Stimulated activated CD4-positive, alpha-beta T cell treated with anti-CD3 and anti-CD28 coated beads, Interleukin-12 subunit alpha, Interleukin-12 subunit beta, amount 100 ng/mL, for 48 hours (primary cell): ENCODE measurements around the gene OSBPL8.

Experiments used
- DNase-seq, 3 donors: peaks; one replicate each; pipeline ENCODE4 v3.0.0-alpha.2; 2020; ENCODE audit warnings: low read depth in 2 of 3, low spot score in 1 of 3

Gene OSBPL8

DNA sequence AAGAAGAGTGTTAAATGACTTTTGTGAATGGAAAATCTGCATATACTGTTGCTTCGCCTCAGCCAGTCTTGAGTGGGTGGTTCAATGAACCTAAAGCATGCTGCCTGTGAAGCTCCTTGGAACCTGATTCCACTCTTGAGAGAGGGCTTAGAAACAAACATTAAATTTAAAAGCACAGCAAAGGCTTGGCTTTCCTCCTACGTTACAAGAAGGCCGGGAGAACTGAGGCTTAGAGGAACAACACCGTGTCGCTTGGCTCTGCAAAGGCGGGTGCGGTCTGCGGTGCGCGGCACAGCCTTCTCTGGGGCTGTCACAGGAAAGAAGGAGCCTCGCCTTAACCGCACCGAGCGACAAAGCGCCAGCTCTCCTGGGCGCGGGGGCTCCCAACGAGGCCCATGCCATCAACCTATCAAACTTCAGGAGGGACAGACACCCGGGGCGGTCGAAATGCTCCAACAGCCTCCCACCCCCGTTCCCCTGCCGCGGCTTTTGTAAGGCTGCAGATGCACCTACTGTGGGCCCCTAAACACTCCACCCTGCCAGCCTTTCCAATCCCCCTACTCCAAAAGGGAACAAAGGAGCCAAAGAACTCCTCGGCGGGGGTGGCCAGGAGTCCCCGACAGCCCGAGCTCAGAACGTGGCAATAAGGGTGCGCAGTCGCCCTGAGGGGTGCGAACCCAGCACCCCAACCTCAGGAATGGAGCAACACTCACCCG is 729 bp downstream of the OSBPL8 start:
- peak; percentile 51 to 74 (median 73) for DNase-seq

DNA sequence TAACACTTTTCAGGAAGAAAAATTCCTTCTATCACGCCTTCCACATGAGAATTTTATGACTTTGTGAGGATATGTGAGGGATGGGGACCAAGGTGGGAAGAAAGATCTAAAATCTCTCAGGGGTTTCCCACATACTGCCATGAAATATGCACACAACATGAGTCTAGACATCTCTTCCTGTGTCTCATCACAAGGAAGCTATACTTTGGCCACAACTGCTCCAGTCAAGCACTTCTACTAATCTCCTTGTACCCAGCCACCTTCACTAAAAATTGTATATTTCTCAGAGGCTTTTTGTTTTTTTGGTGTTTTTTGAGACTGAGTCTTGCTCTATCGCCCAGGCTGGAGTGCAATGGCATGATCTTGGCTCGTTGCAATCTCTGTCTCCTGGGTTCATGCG is 3.2 kb downstream of the OSBPL8 start:
- no peak for DNase-seq

GRCh38 chr12:76555797-76556196 is 3.8 kb downstream of the OSBPL8 start:
- DNase-seq, result no peak

DNA sequence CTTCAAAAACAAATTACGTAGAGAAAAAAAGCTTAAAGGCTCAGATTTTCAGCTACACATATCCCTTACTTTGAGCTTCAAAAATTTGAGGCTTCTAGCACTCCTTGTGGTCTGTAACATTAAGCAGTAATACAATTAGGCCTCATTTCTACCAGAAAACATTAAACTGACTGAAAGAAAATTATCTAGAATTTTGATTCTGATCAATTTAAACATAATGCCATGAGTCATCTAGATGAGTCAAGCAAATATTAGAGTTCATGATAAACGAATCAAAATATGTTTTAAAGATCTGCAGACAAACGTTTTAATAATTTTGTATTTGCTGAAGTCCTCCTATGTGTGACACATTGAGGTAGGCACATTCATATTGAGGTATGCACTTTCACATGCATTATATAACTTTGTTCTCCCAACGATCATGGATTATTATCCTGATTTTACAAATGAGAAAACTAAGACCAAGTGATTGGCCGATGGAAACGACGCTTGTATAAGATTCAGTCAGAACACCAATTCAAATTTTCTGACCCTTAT is 4.3 kb downstream of the OSBPL8 start:
- DNase-seq, result no peak

DNA sequence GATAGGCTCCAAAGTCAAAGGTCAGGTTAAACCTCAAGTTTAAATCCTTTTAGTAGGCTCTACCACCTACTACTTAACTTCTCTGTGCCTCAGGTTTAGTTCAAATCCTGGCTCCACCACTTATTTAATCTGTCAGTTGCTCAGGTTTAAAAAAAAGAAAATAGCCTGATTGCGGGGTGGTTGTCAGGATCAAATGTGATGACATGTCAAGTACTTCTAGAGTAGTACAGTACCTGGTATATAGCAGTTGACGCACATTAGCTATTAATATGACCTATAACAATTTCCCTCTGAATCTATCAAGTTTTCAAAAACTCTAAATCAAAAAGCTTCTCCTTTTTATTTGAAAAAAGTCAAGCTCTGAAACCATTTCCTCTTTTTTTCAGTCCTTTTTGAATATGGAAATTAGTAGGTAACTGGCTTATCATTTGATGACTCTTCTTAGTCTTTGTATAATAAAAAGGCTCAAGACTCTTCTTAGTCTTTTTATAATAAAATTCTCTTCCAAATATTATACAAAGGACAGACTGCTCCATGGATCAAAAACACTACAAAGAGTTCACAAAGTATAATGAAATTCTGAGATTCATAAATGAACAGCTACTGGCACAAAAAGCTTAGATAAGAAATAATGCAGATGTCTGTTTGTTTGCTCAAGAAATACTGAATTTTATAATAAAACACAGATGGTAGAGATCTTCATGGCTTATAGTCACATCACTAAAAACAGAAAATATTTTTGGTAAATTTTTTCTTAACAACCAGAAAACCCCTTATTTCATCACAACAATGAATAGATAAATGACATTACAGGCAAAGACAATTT is 5.0 kb downstream of the OSBPL8 start:
- DNase-seq, result no peak

DNA sequence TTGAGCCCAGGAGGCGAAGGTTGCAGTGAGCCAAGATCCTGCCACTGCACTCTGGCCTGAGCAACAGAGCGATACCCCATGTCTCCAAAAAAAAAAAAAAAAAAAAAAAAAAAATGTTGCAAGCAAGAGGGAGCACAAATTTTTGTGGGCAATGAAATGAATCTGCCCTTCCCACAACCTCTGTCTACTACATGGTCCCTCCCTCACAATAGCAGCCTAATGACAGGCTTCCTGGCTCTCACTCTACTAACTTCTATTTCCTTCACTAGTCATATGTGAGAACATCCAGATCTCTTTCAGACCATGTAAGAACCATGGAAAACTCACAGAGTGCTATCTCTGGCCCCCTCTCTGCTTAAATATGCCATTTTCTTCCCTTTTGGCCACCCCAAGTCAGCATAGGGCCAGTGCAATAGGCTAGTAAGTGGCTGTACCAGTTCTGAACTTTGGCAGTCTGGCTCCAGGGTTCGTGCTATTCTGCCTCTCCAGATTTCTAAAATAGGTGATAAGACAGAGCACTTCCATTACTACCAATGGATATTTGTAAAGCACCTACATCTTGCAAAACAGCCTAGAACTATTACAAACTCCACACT is 7.1 kb downstream of the OSBPL8 start:
- no peak for DNase-seq

DNA sequence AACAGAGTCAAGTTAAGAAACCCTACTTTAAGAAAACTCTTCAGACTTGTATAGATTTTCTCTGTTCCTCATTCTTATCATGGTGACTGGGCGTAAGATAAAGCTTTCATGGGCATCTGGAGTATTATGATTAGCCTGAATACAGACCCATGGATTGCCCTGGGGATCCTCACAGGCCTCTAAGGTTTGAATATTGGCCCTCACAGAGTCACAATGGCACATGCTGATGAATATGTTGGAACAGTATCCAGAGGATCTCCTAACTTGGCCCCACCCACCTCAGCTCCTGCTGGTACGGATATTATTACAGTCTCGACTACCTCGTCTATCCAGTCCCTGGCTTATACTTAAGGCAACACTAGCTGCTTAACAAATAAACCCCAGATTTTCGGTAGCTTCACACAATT is 8.1 kb downstream of the OSBPL8 start:
- DNase-seq, result no peak

- no peak for DNase-seq
Observed at GRCh38 chr12:76549131-76549530, 10.4 kb downstream of the OSBPL8 start.

GRCh38 chr12:76548222-76548837 is 11.2 kb downstream of the OSBPL8 start:
- no peak for DNase-seq

DNA sequence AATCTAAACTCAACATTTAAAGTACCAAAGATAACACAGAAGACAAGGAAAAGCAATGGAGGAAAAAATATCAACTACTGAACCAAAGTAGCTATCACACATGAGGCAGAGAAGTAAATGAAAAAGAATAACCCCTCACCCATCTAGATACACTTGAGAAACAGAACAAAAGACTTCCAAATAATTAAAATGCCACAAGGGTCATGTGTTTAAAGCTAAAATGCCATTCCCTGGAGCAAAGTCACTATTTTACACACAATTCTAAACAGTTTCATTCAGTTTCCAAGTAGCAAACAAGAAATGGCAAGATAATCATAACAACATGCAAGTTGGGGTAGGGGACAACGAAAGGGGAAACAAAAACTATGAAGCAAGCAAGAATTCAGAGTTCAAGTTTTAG is 12.0 kb downstream of the OSBPL8 start:
- no peak for DNase-seq

DNA sequence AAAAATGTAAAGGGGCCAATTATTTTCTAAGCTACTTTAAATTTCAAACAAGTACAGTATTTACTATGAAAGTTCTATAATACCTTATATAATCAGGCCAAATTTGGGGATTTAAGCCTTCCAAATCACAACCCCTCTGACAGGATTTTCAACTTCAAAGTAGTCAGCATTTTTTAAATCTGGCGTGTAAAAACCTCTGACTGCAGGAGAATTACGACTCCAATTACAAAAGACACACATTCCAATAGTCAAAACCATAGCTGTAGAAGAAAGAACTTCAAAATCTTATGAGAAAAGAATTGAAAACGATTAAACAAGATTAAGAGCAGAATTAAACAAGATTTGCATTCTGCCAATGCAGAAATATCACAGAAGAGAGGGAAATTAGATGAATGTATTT is 12.7 kb downstream of the OSBPL8 start:
- DNase-seq, result no peak

- DNase-seq, result no peak
Observed at GRCh38 chr12:76545486-76545885, 14.1 kb downstream of the OSBPL8 start.

DNA sequence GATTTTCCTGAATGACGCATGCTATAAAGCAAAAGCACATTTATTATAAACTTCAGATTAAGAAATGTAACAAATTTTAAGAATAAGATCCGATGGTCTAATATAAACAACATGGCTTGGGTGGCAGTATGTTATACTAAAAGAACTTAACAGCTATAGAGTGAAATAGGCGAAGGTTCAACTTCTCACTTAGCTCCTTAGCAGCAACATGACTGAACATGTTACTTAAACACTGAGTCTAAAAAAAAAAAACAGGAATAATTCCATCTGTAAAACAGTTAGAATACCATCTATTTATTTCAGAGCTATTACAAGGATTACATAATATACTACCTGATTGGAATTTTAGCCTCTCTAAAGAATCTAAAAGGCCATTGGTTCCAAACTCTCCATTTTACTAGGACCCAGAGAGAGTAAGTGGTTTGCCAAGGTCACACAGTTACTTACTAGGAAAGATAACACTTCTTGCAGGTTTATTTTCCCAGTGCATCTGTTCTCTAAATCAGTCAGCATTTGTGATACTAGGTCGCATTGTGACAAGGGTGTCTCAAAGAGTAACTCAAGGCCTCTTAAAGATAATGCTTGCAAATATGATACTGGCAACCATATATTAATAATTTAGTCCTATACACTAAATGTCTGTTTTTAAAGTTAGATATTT is 14.8 kb downstream of the OSBPL8 start:
- no peak for DNase-seq

DNA sequence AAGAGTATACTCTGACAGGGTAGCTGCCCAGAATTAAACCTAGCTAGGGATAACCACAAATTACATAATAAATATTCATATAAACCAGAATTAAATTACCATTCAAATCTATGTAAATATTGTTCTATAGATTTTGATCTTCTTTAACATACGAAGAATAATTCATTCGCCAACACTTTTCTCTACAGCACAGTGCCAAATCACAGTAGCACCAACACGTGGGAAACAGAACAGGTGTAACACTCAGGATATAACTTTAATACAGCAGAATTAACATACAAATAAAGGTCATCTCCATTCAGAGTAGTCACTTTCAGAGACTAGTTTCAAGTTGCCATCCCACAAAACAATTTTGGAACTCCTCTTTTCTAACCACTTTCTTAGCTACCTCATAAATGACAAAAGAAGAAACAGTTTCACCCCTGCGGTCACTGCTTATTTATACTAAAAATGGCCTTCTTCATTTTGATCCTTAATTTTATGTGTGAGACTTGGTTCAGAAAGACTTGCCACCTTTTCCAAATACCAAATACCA is 15.7 kb downstream of the OSBPL8 start:
- no peak for DNase-seq

DNA sequence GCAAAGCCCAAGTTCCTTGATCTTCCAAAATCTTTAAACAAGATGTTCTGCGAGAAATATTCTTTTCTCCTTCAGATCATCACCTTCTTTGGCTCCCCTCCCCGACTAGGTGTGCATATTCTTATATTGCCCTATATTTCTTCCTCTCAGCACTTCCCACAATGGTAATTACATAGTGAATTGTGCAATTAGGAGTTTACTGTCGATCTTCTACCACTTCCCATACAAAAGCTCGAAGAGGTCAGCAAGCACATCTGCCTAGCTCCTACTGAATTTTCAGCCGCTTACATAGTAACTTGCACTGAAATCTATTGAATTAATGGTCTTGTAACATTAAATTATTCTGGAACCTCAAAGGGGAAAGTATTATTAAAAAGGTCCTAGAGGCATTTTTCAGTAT is 16.7 kb downstream of the OSBPL8 start:
- DNase-seq, result no peak

GRCh38 chr12:76539727-76540126 is 19.8 kb downstream of the OSBPL8 start:
- DNase-seq, result no peak

GRCh38 chr12:76537923-76538322 is 21.6 kb downstream of the OSBPL8 start:
- DNase-seq, result no peak

DNA sequence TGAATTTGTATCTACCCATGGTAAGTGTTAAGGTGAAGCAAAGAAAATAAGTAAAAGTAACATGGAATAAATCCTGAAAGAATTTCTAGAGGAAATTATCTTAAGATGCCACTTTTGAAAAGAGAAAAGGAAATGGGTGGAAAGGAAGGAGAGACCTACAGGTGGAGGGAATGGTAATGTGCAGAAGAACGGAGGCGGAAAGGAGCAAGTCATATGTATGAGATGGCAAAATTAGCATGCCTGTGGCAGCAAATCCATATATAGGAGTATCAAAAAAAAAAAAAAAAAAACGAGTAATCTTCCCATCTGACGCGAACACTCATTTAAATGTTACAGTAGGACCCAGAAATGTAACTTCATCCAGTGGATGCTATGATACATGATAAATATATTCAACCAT is 23.0 kb downstream of the OSBPL8 start:
- DNase-seq, result no peak

GRCh38 chr12:76535170-76535569 is 24.4 kb downstream of the OSBPL8 start:
- DNase-seq, result no peak

GRCh38 chr12:76533331-76533730 is 26.2 kb downstream of the OSBPL8 start:
- DNase-seq, result no peak

DNA sequence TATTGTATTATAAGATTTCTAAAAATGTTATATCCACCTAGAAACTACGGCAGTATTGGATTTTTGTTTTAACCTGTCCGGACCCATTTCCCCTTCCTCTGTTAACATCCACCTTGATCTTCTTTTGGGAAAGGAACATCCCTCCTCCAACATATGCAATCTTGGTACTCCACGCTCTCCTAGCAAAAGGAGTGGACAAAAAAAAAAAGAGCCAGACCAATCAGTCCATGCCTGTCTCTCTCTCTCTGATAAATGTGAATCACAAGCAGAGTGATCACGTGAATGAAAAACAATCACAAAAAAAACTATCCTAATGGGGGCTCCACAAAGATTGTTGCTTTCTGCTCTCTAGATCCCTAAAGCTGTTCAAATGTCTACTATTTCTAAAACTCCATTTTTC is 27.1 kb downstream of the OSBPL8 start:
- DNase-seq, result no peak
